GM12891 (cell line): ENCODE measurements around the gene VSIG10L.

ENCODE experiments used
- PAX5 ChIP-seq: IDR thresholded peaks from 2 replicates; pipeline ENCODE4 v1.6.1; 2011; ENCODE audit warnings: low read length, moderate library complexity, mild to moderate bottlenecking; ENCODE audit not compliant: insufficient read depth, severe bottlenecking
- POLR2A ChIP-seq: IDR thresholded peaks from 2 replicates; pipeline ENCODE4 v1.6.1; 2011; ENCODE audit warnings: low read depth, low read length, control low read depth
- POLR2AphosphoS5 ChIP-seq: IDR thresholded peaks from 2 replicates; pipeline ENCODE4 v1.6.1; 2011; ENCODE audit warnings: low read depth, low read length, control low read depth
- POU2F2 ChIP-seq: IDR thresholded peaks from 2 replicates; pipeline ENCODE4 v1.6.1; 2011; ENCODE audit warnings: low read depth, mild to moderate bottlenecking, control low read depth, low read length, moderate library complexity
- SPI1 ChIP-seq: IDR thresholded peaks from 2 replicates; pipeline ENCODE4 v1.6.1; 2011; ENCODE audit warnings: low read depth, low read length, control low read depth
- TAF1 ChIP-seq: IDR thresholded peaks from 2 replicates; pipeline ENCODE4 v1.6.1; 2011; ENCODE audit warnings: low read depth, low read length, control low read depth

DNA sequence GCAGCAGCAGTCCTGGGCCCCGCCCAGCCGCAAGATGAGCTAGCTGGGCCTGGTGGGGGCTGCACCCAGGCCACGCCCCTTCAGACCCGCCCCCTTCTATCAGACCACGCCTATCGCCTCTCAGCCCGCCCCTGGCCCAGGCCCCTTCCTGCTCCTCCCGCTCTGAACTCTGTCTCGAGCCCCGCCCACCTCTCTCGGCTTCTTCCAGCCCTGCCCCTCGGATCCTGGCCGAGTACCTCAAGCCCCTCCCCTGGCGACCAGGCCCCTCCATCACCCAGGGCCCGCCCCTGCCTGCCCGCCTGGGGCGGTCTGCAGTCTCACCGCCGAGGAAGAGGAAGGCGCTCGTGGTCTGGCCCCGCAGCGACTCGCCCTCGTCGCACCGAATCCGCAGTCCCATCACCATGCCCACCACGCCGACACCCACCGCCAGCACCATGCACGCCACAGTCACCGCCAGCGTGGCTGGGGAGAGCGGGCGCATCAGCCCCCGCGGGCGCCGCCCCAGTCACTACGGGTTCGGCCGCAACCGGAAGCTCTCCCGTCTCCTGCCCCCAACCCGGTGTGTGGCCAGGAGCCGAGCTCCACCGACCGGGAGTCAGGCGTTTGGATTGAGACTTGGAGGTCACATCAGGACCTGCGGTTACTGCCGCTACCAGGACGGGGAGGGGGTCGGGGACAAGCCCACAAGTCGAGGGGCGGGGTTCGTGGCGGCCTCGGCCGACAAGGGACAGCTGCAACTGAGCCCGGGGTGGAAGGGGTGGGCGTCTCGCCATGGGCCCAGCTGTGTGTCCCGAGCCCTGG is 25.8 kb upstream of the VSIG10L start:
- TF ChIP-seq POLR2AphosphoS5 (peak; percentile 20; the same call in 1 of the 2 replicates), SPI1 (no peak), POLR2A (no peak), TAF1 (no peak), PAX5 (no peak), POU2F2 (no peak)
